CD14-positive monocyte (primary cell): ENCODE results near the gene PARP11. TPM values are rescaled to one million over a fixed set of nuclear protein-coding genes. Genes with fewer than 3 reads are reported as not detected.

ENCODE experiments used
- DNase-seq, 3 donors: peaks; one replicate each; pipeline ENCODE4 v3.0.0-alpha.2; 2011 to 2022
- H2AFZ ChIP-seq: 2 replicates; pipeline ENCODE4 v1.6.0; 2012; ENCODE audit warnings: mild to moderate bottlenecking, low read depth, low read length, inconsistent platforms; ENCODE audit not compliant: insufficient read depth, poor library complexity, severe bottlenecking
- H3K27ac ChIP-seq, 2 donors: 1 replicate in 1 of 2; 2 replicates in 1 of 2; pipeline ENCODE4 v1.5.1; 2012 to 2013; ENCODE audit warnings: low read length in 2 of 2, control low read depth in 1 of 2, inconsistent platforms in 1 of 2, low read depth in 1 of 2, mild to moderate bottlenecking in 1 of 2
- H3K27me3 ChIP-seq, 2 donors: one replicate each; pipeline versions ENCODE4 v1.6.0 to v1.6.1; 2011 to 2013; ENCODE audit warnings: low read length in 2 of 2; ENCODE audit not compliant: control insufficient read depth in 2 of 2, insufficient read depth in 2 of 2
- H3K36me3 ChIP-seq, 2 donors: replicated peaks in 1 of 2; 1 replicate in 1 of 2; 2 replicates in 1 of 2; pipeline versions ENCODE4 v1.5.1 to v1.6.1; 2012 to 2013; ENCODE audit warnings: low read length in 2 of 2, control low read depth in 1 of 2, inconsistent platforms in 1 of 2, mild to moderate bottlenecking in 1 of 2; ENCODE audit not compliant: insufficient read depth in 2 of 2, control insufficient read depth in 1 of 2
- H3K4me1 ChIP-seq, 2 donors: 1 replicate in 1 of 2; 2 replicates in 1 of 2; pipeline versions ENCODE4 v1.5.1 to v1.6.1; 2012 to 2013; ENCODE audit warnings: low read length in 2 of 2, control low read depth in 1 of 2, inconsistent platforms in 1 of 2, mild to moderate bottlenecking in 1 of 2, moderate library complexity in 1 of 2; ENCODE audit not compliant: insufficient read depth in 2 of 2, control insufficient read depth in 1 of 2
- H3K4me2 ChIP-seq: replicated peaks from 2 replicates; pipeline ENCODE3; 2012; ENCODE audit warnings: low read length, moderate library complexity, mild to moderate bottlenecking; ENCODE audit not compliant: poor library complexity, severe bottlenecking; ENCODE audit errors: extremely low read depth
- H3K4me3 ChIP-seq, 3 experiments: fragments of 200-600 bp in 1 of 3; sonication (generic) in 1 of 3; replicated peaks in 1 of 3; 1 replicate in 2 of 3; 2 replicates in 1 of 3; pipeline ENCODE4 v1.5.1; 2011 to 2013; ENCODE audit warnings: low read length in 3 of 3, mild to moderate bottlenecking in 3 of 3, control low read depth in 2 of 3, low read depth in 2 of 3, inconsistent platforms in 1 of 3, moderate library complexity in 1 of 3
- H3K79me2 ChIP-seq: 2 replicates; pipeline ENCODE4 v1.6.0; 2012; ENCODE audit warnings: mild to moderate bottlenecking, control low read depth, inconsistent platforms, low read length, moderate library complexity; ENCODE audit not compliant: insufficient read depth
- H3K9ac ChIP-seq: 2 replicates; pipeline ENCODE4 v1.6.0; 2017; ENCODE audit warnings: low read length, mild to moderate bottlenecking; ENCODE audit not compliant: insufficient read depth, poor library complexity, severe bottlenecking
- H3K9me3 ChIP-seq, 2 donors: replicated peaks in 1 of 2; 1 replicate in 1 of 2; 2 replicates in 1 of 2; pipeline versions ENCODE4 v1.5.1 to v1.6.1; 2012 to 2013; ENCODE audit warnings: low read length in 2 of 2, control low read depth in 1 of 2; ENCODE audit not compliant: control insufficient read depth in 1 of 2, insufficient read depth in 1 of 2
- H4K20me1 ChIP-seq: 2 replicates; pipeline ENCODE4 v1.6.0; 2012; ENCODE audit warnings: mild to moderate bottlenecking, low read length, control low read depth, moderate library complexity; ENCODE audit not compliant: insufficient read depth
- H3K27ac Mint-ChIP-seq, 7 donors: one replicate each; pipeline ENCODE4 v1.8.0; 2020; ENCODE audit warnings: mild to moderate bottlenecking in 7 of 7, mixed read lengths in 7 of 7, moderate library complexity in 6 of 7, inconsistent platforms in 2 of 7
- H3K27me3 Mint-ChIP-seq, 3 donors: one replicate each; pipeline ENCODE4 v1.8.0; 2021 to 2022; ENCODE audit warnings: low read depth in 3 of 3, mild to moderate bottlenecking in 3 of 3, mixed read lengths in 3 of 3, moderate library complexity in 3 of 3, inconsistent platforms in 1 of 3
- H3K36me3 Mint-ChIP-seq, 2 donors: one replicate each; pipeline ENCODE4 v1.8.0; 2020; ENCODE audit warnings: mixed read lengths in 2 of 2, inconsistent platforms in 1 of 2, mild to moderate bottlenecking in 1 of 2
- H3K4me1 Mint-ChIP-seq: one replicate; pipeline ENCODE4 v1.8.0; 2020; ENCODE audit warnings: mild to moderate bottlenecking, mixed read lengths
- H3K4me3 Mint-ChIP-seq, 2 donors: one replicate each; pipeline ENCODE4 v1.8.0; 2020; ENCODE audit warnings: mild to moderate bottlenecking in 2 of 2, mixed read lengths in 2 of 2, moderate library complexity in 1 of 2
- H3K9me3 Mint-ChIP-seq, 7 donors: one replicate each; pipeline ENCODE4 v1.8.0; 2020 to 2022; ENCODE audit warnings: mixed read lengths in 7 of 7, mild to moderate bottlenecking in 6 of 7, moderate library complexity in 6 of 7, inconsistent platforms in 2 of 7
- CTCF ChIP-seq: fragments of 200-600 bp; IDR thresholded peaks from one replicate; pipeline ENCODE4 v1.8.0; 2022; ENCODE audit warnings: antibody characterized with exemption, mild to moderate bottlenecking
- WGBS: methylation state at CpG from one replicate; pipeline ENCODE4 v1.1.5; 2013; ENCODE audit warnings: missing lambda C conversion rate; ENCODE audit not compliant: insufficient coverage; 5-methylcytosine and 5-hydroxymethylcytosine counted together
- intact Hi-C, 2 donors: fragments of 100-400 bp; cut with micrococcal nuclease; formaldehyde crosslinking; loops; one replicate each; pipeline versions ENCODE4 v1.15.0 to v1.15.1; 2023
- polyA plus RNA-seq, 3 donors: library from polyadenylated mRNA; depleted of rRNA in 1 of 3; unstranded in 2 of 3; stranded (reverse) in 1 of 3; fragments of 300-500 nt in 2 of 3; fragments of >200 nt in 1 of 3; fragmentation: Illumina TruSeq in 2 of 3; gene quantifications; 1 replicate in 2 of 3; 2 replicates in 1 of 3; pipeline ENCODE4 v1.2.3, GENCODE V29; 2012 to 2021

PARP11 gene
- polyA plus RNA-seq, 3 donors = 3.2 to 6.2 (median 5.4) TPM

- Mint-ChIP-seq H3K4me3 (no peak overlapping the region), H3K9me3 (peaks cover 0 to 11% (median 1%) of the 10 kb centered on the region in 7 donors), H3K36me3 (peaks cover 6 to 11% of the 10 kb centered on the region in 2 donors), H3K27me3 (peaks cover 0 to 1% (median 0%) of the 10 kb centered on the region in 3 donors), H3K4me1 (no peaks in the 10 kb centered on the region), H3K27ac (no peak overlapping the region)
- Histone ChIP-seq H3K27me3 (no peaks in the 10 kb centered on the region), H3K4me1 (no peaks in the 10 kb centered on the region), H3K9me3 (no peaks in the 10 kb centered on the region), H3K9ac (no peak overlapping the region), H3K27ac (no peak overlapping the region), H3K4me2 (no peak overlapping the region), H3K36me3 (no peaks in the 10 kb centered on the region), H3K79me2 (no peaks in the 10 kb centered on the region), H2AFZ (no peak overlapping the region), H3K4me3 (no peak overlapping the region), H4K20me1 (no peaks in the 10 kb centered on the region)
- no peak for TF ChIP-seq CTCF
- no peak for DNase-seq
- no CpG with 5 or more reads among the region's 1 CpG for WGBS
- intact Hi-C loops = no loop called here
Measured at GRCh38 chr12:3789838-3790237, 83.4 kb downstream of the PARP11 start.

- no peak overlapping the region for H3K4me2 ChIP-seq
- Mint-ChIP-seq H3K9me3 (peaks cover 0 to 1% (median 0%) of the 10 kb centered on the region in 7 donors), H3K4me1 (no peaks in the 10 kb centered on the region), H3K27me3 (peaks cover 0 to 4% (median 3%) of the 10 kb centered on the region in 3 donors), H3K4me3 (no peak overlapping the region), H3K36me3 (no peaks in the 10 kb centered on the region), H3K27ac (no peak overlapping the region)
- no peak overlapping the region for H3K9ac ChIP-seq
- no peak overlapping the region for H2AFZ ChIP-seq
- H3K36me3 ChIP-seq = no peaks in the 10 kb centered on the region
- DNase-seq = peak in 2 of 3 donors; percentile 31 to 38
- H3K4me3 ChIP-seq = no peak overlapping the region
- H3K27ac ChIP-seq = no peak overlapping the region
- peak; percentile 77 for TF ChIP-seq CTCF
- H3K9me3 ChIP-seq = no peaks in the 10 kb centered on the region
- intact Hi-C loops = loop anchor here (10.0 kb wide), 2 partner anchors 113 to 123 kb away; no protein-coding TSS in a partner anchor
- no CpG with 5 or more reads among the region's 3 CpGs for WGBS
- no peaks in the 10 kb centered on the region for H3K4me1 ChIP-seq
- peaks cover 0 to 4% of the 10 kb centered on the region in 2 donors for H3K27me3 ChIP-seq
- no peaks in the 10 kb centered on the region for H4K20me1 ChIP-seq
- no peaks in the 10 kb centered on the region for H3K79me2 ChIP-seq
Measured at GRCh38 chr12:3777206-3777809, 95.9 kb downstream of the PARP11 start.
